Right lobe of liver (tissue), 6 donors: ENCODE data around the gene TTC13. TPM values are rescaled to one million over a fixed set of nuclear protein-coding genes. Genes with fewer than 3 reads are reported as not detected.

Source experiments
- ATAC-seq, 4 donors: fragments of 200-7000 bp; cut with Tn5 transposase; one replicate each; pipeline ENCODE4 v1.9.1; 2020; ENCODE audit warnings: mild to moderate bottlenecking in 4 of 4, moderate library complexity in 4 of 4
- DNase-seq, 3 donors: peaks; one replicate each; pipeline ENCODE4 v3.0.0-alpha.2; 2020
- H3K27ac ChIP-seq, 3 donors: fragments of 200-600 bp; one replicate each; pipeline ENCODE4 v1.8.0; 2022
- H3K27me3 ChIP-seq, 2 donors: fragments of 200-600 bp; one replicate each; pipeline ENCODE4 v1.8.0; 2022
- H3K36me3 ChIP-seq, 4 donors: fragments of 200-600 bp; sonication (generic) in 1 of 4; one replicate each; pipeline versions ENCODE4 v1.5.1 to v1.8.0; 2017 to 2022; ENCODE audit warnings: control low read depth in 1 of 4
- H3K4me1 ChIP-seq, 4 donors: fragments of 200-600 bp; sonication (generic) in 1 of 4; one replicate each; pipeline versions ENCODE4 v1.5.1 to v1.8.0; 2017 to 2022; ENCODE audit warnings: control low read depth in 1 of 4
- H3K4me3 ChIP-seq, 3 donors: fragments of 200-600 bp; one replicate each; pipeline ENCODE4 v1.8.0; 2022
- H3K9me3 ChIP-seq, 4 donors: fragments of 200-600 bp; sonication (generic) in 1 of 4; one replicate each; pipeline versions ENCODE4 v1.5.1 to v1.8.0; 2017 to 2022; ENCODE audit warnings: control low read depth in 1 of 4
- POLR2A ChIP-seq: fragments of 450-650 bp; IDR thresholded peaks from one replicate; pipeline ENCODE4 v1.6.1; 2017; ENCODE audit warnings: antibody characterized with exemption, mild to moderate bottlenecking
- whole genome bisulfite sequencing: methylation state at CpG from one replicate; pipeline ENCODE4 v1.1.6; 2018; ENCODE audit warnings: low coverage, low lambda C conversion rate; ENCODE audit not compliant: insufficient coverage; ENCODE audit errors: missing lambda C conversion rate; 5-methylcytosine and 5-hydroxymethylcytosine counted together
- intact Hi-C, 2 donors: fragments of 100-400 bp; cut with DNase I; formaldehyde crosslinking; loops; one replicate each; pipeline versions ENCODE4 v1.11.2 to v1.14.1; 2022
- total RNA-seq, 6 experiments: library from RNA; depleted of rRNA in 2 of 6; stranded (reverse); fragments of >200 nt in 2 of 6; fragmentation: NEBNext Ultra II Directional in 3 of 6; extraction: Animal tissue kit (Norgen Biotek cat#: 25700) in 3 of 6; gene quantifications; one replicate each; pipeline versions ENCODE4 v1.1.0 to v1.2.4, GENCODE V29; 2016 to 2023
- TF ChIP-seq, protein P1 (sequence below), 4 donors: fragments of 200-600 bp in 3 of 4; fragments of 450-650 bp in 1 of 4; IDR thresholded peaks; one replicate each; pipeline versions ENCODE4 v1.5.1 to v1.8.0; 2016 to 2022; ENCODE audit warnings: antibody characterized with exemption in 4 of 4, mild to moderate bottlenecking in 2 of 4
- donor health status: DM: no; HTN: yes; CAD: no.
- donor health status: DM: no; HTN: no; CAD: no.
- donor health status: DM: no; HTN: no; CAD: no.
- donor health status: DM: no; HTN: yes; CAD: no.
- donor health status: DM: no; HTN: yes; CAD: no.

TTC13 gene
- total RNA-seq, 6 experiments from 2014 or later = 5.3 to 10.7 (median 6.2) TPM

DNA sequence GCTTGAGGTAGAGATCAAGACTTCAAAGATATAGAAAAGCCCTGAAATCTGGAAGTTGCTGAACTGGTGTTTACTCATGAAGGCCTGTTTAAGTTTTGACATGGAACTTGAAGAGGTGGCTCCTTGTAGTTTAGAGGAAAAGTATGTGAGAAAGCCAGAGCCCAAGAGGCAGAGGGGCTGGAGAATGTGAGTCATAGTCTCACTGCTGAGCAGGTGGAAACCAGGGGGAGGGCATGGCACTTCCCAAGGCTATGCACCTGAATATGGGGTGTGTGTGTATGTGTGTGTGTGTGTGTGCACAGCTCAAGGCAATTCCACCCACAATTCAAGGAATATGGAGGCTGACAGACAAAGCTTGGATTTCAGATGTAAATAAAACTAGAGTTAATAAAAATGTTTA lies 63.6 kb downstream of the TTC13 start:
- no peak overlapping the region for H3K4me3 ChIP-seq
- H3K36me3 ChIP-seq = peaks cover 0 to 5% (median 2%) of the 10 kb centered on the region in 4 donors
- no peaks in the 10 kb centered on the region for H3K4me1 ChIP-seq
- no peaks in the 10 kb centered on the region for H3K27me3 ChIP-seq
- no peak overlapping the region for H3K27ac ChIP-seq
- no peaks in the 10 kb centered on the region for H3K9me3 ChIP-seq
- ATAC-seq (no peak), DNase-seq (no peak)
- TF ChIP-seq POLR2A = no peak
- TF ChIP-seq, protein P1, sequence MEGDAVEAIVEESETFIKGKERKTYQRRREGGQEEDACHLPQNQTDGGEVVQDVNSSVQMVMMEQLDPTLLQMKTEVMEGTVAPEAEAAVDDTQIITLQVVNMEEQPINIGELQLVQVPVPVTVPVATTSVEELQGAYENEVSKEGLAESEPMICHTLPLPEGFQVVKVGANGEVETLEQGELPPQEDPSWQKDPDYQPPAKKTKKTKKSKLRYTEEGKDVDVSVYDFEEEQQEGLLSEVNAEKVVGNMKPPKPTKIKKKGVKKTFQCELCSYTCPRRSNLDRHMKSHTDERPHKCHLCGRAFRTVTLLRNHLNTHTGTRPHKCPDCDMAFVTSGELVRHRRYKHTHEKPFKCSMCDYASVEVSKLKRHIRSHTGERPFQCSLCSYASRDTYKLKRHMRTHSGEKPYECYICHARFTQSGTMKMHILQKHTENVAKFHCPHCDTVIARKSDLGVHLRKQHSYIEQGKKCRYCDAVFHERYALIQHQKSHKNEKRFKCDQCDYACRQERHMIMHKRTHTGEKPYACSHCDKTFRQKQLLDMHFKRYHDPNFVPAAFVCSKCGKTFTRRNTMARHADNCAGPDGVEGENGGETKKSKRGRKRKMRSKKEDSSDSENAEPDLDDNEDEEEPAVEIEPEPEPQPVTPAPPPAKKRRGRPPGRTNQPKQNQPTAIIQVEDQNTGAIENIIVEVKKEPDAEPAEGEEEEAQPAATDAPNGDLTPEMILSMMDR (IDR thresholded peaks at IDR 0.05) = no peak
- intact Hi-C loops = loop anchor here (10.0 kb wide), 3 partner anchors 180 to 300 kb away; no protein-coding TSS in a partner anchor

- WGBS = 86% methylated on average over 1 of the region's 2 CpGs
- no peaks in the 10 kb centered on the region for H3K9me3 ChIP-seq
These were observed 65.2 kb downstream of the TTC13 start for GRCh38 chr1:230913496-230913895.

DNA sequence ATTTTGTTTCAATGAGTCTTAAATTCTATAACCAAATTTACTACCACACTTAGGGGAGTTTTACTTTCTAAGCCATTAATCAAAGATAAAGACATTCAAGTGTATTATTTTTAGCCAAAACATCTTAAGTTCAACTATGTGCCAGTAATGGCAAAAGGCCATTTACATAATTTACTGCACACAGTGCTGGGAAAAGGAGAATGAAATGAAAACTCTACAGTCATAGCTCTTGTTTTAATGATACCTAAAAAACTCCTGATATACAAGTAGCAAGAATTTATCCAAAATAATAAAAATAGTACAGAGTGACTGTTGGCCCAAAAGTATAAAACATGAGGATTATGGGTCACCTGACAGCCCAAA lies 67.9 kb downstream of the TTC13 start:
- Histone ChIP-seq H3K27ac (no peak overlapping the region), H3K9me3 (no peaks in the 10 kb centered on the region), H3K36me3 (peaks cover 0 to 20% (median 4%) of the 10 kb centered on the region in 4 donors), H3K4me3 (no peak overlapping the region), H3K27me3 (no peaks in the 10 kb centered on the region), H3K4me1 (no peaks in the 10 kb centered on the region)
- TF ChIP-seq POLR2A = no peak
- TF ChIP-seq, protein P1 (IDR thresholded peaks at IDR 0.05) = no peak
- ATAC-seq (no peak), DNase-seq (no peak)
- intact Hi-C loops = loop anchor here (10.0 kb wide), 3 partner anchors 184 to 304 kb away; no protein-coding TSS in a partner anchor

More at GRCh38 chr1:230913496-230913895, 65.2 kb downstream of the TTC13 start:
- H3K27ac ChIP-seq = no peak overlapping the region
- intact Hi-C loops = loop anchor here (10.0 kb wide), 3 partner anchors 181 to 301 kb away; no protein-coding TSS in a partner anchor
- no peaks in the 10 kb centered on the region for H3K27me3 ChIP-seq
- H3K4me3 ChIP-seq = no peak overlapping the region
- DNase-seq (no peak), ATAC-seq (no peak)
- no peaks in the 10 kb centered on the region for H3K4me1 ChIP-seq
- TF ChIP-seq, protein P1 (IDR thresholded peaks at IDR 0.05) = no peak
- no peak for TF ChIP-seq POLR2A
- peaks cover 0 to 4% (median 1%) of the 10 kb centered on the region in 4 donors for H3K36me3 ChIP-seq

DNA sequence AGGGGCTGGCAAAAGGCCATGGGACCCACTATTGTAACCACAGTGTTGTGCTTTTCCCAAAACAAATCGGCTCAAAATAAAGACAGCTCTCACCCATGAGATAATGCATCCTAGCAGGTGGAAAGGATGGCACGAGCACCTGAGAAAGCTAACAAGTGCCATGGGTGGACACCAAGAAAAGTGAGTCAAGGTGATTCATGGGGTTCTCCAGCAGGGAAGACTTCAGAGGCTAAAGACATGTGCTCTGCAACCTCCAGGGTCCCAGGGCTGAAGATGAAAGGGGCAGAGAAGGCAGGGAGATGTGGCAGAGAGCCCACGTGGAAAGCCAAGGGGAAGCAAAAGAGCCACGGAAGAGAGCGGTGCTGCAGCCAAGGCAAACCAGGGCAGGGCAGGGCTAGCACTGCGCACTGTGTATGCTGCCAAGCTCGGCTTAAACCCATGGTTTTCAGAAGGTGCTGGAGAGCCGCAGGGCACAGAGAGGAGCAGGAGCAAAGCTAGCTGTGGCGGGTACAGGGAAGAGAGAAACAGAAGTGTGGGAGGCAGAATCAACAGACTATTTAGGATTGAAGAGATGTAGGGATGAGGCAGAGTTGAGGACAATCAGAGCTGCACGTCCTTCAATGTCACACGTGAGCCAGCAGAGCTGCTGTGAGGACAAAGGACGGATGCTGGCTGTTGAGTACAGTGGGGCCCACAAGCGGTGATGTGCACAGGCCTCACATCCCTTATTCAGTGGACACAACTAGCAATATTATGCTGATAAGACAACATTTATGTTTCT lies 68.5 kb downstream of the TTC13 start:
- intact Hi-C loops = loop anchor here (10.0 kb wide), 3 partner anchors 185 to 305 kb away; no protein-coding TSS in a partner anchor
- no peak for ATAC-seq
- peaks cover 0 to 20% (median 4%) of the 10 kb centered on the region in 4 donors for H3K36me3 ChIP-seq
- H3K4me3 ChIP-seq = no peak overlapping the region
- TF ChIP-seq, protein P1 (IDR thresholded peaks at IDR 0.05) = no peak
- TF ChIP-seq POLR2A = no peak
- H3K9me3 ChIP-seq = no peaks in the 10 kb centered on the region
- H3K27me3 ChIP-seq = no peaks in the 10 kb centered on the region
- no peak overlapping the region for H3K27ac ChIP-seq
- whole genome bisulfite sequencing = 90% methylated on average over 9 of the region's 13 CpGs
- DNase-seq = no peak
- no peaks in the 10 kb centered on the region for H3K4me1 ChIP-seq
